GM10248 (cell line): ENCODE measurements around the gene MBNL2.

Source experiments
- CTCF ChIA-PET: fragments of 300-600 bp; sonication (Branson Sonifier 250); formaldehyde crosslinking; extraction: SDS; loops from one replicate; lab custom pipeline; 2021; ENCODE audit warnings: antibody characterized with exemption; lab: Yijun Ruan, JAX
- POLR2A ChIA-PET: fragments of 350-650 bp; sonication (Branson Sonifier 250); formaldehyde crosslinking; extraction: SDS; loops from one replicate; lab custom pipeline; 2020; ENCODE audit warnings: antibody characterized with exemption; lab: Yijun Ruan, JAX
- DNase-seq: peaks from one replicate; pipeline ENCODE4 v3.0.0; 2012; ENCODE audit errors: extremely low spot score
- TF ChIP-seq, protein P1 (sequence below): IDR thresholded peaks from 2 replicates; pipeline ENCODE4 v1.5.1; 2012; ENCODE audit warnings: mild to moderate bottlenecking, low read depth; ENCODE audit errors: extremely low read depth, missing control alignments, control extremely low read depth

Gene MBNL2

DNA sequence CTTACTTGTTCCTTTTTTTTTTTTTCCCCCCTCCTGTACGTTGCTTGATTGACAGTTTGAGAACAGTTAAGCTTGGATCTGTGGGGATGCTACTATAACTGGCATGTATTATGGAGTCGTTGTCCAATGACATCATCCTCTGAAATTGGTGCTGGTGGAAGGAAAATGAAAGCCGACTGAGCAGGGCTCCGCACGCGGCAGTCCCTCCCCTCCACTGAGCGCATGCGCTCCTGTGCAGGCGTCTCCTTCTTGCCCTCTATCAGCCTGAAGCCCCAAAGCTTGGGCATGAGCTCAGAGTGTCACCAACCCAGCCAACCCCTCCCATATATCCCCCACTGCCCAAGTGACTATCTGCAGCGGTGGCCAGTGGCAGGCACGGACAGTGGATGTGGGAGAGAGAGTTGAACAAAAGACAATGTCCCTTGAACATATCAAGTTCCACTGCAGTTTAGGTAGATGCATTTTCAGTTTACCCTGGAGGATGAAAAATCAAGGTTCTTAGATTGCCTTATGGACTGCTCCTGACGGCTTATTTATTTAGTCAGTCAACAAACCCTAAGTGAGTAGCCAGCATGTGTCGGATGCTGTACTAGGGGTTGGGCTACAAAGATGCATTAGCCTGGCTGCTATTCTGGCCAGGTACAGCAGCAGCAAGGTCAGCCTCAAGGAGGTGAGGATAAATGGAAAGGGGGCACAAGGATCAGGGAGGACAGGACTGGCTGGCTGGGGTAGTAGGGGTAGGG, 20.8 kb downstream of the MBNL2 start:
- CTCF ChIA-PET: interaction anchor here (1.4 to 2.2 kb wide), 3 partner anchors 12 to 20 kb away, joined by 4 to 8 read pairs (median 6); partner anchors contain the start of gene MBNL2
- POLR2A ChIA-PET: no interaction called here
- DNase-seq: no peak
- TF ChIP-seq, protein P1, sequence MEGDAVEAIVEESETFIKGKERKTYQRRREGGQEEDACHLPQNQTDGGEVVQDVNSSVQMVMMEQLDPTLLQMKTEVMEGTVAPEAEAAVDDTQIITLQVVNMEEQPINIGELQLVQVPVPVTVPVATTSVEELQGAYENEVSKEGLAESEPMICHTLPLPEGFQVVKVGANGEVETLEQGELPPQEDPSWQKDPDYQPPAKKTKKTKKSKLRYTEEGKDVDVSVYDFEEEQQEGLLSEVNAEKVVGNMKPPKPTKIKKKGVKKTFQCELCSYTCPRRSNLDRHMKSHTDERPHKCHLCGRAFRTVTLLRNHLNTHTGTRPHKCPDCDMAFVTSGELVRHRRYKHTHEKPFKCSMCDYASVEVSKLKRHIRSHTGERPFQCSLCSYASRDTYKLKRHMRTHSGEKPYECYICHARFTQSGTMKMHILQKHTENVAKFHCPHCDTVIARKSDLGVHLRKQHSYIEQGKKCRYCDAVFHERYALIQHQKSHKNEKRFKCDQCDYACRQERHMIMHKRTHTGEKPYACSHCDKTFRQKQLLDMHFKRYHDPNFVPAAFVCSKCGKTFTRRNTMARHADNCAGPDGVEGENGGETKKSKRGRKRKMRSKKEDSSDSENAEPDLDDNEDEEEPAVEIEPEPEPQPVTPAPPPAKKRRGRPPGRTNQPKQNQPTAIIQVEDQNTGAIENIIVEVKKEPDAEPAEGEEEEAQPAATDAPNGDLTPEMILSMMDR: no peak

DNA sequence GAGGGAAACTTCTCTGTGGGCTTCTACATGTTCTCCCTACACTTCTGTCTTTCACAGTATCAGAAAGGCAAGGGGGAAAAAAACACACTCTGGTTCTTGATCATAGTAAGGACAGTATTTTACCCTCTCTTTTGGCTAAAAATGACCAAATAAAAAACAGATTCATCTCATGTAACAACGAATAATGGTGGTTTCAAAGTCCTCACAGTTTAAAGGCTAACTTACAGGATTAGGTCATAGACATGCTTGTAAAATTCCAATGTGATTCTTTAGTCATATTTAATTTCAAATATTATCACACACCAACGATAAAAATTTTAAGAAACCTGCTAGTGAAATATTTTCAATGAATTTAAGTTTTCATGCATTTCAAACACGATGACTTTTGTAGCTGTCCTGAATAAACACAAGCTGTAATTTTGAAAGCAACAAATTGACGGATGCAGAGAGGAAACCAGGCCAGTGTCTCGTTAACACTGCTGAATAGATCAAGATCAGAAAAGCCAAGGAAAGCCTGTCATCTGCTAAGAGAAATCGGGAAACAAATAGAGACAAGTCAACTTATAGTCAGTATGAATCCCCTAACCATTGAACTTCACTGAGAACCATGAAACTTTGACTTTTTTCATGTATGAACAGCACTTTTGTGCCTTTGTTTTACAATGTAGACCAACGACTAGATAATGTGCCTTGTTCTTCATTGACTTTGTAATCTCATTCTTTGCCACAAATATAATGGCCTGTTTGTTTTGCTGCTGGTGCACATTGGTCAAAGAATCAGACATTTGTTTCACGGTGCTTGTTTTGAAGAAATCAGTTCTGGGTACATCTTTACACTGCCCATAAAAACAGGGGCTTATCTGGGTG, 22.0 kb downstream of the MBNL2 start:
- TF ChIP-seq, protein P1: no peak
- CTCF ChIA-PET: interaction anchor here (1.0 kb wide), 1 partner anchor 8 kb away, joined by 3 read pairs; no protein-coding TSS in a partner anchor
- DNase-seq: no peak
- POLR2A ChIA-PET: no interaction called here

DNA sequence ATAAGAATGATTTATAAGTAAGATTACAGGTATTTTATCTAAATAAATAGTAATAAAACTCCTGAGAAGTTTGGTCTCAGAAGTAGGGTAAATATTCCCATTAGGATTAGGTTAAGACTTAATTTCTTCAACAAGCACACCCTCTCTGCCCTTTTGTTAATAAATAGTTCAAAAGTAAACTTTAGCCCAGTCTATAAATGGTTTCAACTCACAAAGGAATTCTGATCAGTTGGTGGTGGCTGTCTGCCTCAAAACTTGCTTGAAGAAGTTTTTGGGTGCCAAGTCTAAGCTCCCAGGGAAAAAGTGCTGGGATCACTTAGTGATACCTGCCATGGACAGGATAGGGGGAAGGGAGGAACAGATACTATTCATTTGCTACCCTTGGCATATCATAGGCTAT, 22.9 kb downstream of the MBNL2 start:
- CTCF ChIA-PET: interaction anchor here (1.0 kb wide), 1 partner anchor 9 kb away, joined by 3 read pairs; no protein-coding TSS in a partner anchor
- TF ChIP-seq, protein P1: no peak
- POLR2A ChIA-PET: no interaction called here
- no peak for DNase-seq

DNA sequence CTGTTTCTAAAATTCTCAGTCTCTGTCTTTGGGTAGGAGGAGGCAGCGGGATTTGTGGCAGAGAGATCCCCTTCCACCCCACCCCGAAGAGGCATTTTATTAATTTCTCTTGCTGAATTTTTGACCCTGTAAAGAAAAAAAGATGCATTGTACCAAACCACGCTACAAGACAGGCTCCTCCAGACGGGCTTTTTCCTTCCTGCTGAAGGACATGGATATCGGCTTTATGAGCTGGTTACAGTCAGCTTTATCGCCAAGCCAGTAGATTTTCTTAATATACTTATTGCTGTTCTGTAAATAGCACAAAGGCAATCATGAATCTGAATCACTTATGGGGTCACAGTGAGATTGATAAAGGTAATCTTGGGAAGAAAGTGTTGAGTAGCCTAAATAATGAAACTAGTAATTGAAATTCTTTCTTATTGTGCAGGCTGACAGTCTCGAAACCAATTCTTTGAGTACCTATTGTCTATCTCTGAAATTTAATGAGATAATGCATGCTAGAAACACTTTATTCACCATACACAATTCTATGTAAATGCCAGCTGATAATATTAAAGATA, 24.5 kb downstream of the MBNL2 start:
- DNase-seq: no peak
- TF ChIP-seq, protein P1: no peak
- CTCF ChIA-PET: interaction anchor here (1.0 to 1.8 kb wide), 4 partner anchors 15 to 137 kb away, joined by 3 to 10 read pairs (median 3); no protein-coding TSS in a partner anchor
- POLR2A ChIA-PET: no interaction called here

DNA sequence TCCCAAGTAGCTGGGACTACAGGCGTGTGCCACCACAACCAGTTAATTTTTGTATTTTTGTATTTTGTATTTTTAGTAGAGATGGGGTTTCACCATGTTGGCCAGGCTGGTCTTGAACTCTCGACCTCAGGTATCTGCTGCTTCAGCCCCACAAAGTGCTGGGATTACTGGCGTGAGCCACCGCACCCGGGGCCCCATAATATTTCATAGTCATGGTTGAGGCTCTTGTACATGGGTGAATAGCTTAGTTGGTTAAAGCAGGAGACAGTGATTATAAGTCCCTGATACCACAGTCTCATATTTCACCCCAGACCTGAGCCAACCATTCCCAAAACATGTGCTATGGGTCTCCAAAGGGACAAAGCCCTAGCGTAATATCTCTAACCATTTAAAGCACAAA, 26.1 kb downstream of the MBNL2 start:
- CTCF ChIA-PET: interaction anchor here (1.0 kb wide), 1 partner anchor 13 kb away, joined by 3 read pairs; no protein-coding TSS in a partner anchor
- TF ChIP-seq, protein P1: no peak
- POLR2A ChIA-PET: no interaction called here
- no peak for DNase-seq
